HCT116 (cell line): ENCODE measurements around the gene ATF5. TPM values are rescaled to one million over a fixed set of nuclear protein-coding genes. Genes with fewer than 3 reads are reported as not detected.

Experiments used
- ATAC-seq: fragments of 200-7000 bp; cut with Tn5 transposase; 2 replicates; pipeline ENCODE4 v1.9.1; 2020; ENCODE audit warnings: mild to moderate bottlenecking, moderate library complexity
- BruUV-seq: library from RNA; stranded (reverse); fragments of 400-500 nt; replicated peaks from 2 replicates; lab custom pipeline; 2021; lab: Mats Ljungman, UMichigan
- CTCF ChIA-PET: fragments of 300-600 bp; sonication (Branson Sonifier 250); formaldehyde crosslinking; loops from one replicate; lab custom pipeline; 2021; ENCODE audit warnings: antibody characterized with exemption; lab: Charles Lee
- POLR2A ChIA-PET: fragments of 300-600, 350-600 bp; sonication (Branson Sonifier 250); formaldehyde crosslinking; loops from one replicate; lab custom pipeline; 2021; ENCODE audit warnings: antibody characterized with exemption; lab: Charles Lee
- RAD21 ChIA-PET, 2 experiments: fragments of 300-600 bp; sonication (Branson Sonifier 250); formaldehyde crosslinking; loops; one replicate each; lab custom pipeline; 2023; ENCODE audit warnings: low total read pairs in 2 of 2; ENCODE audit not compliant: uncharacterized antibody in 2 of 2, unreplicated experiment in 2 of 2, low non-redundant PET in 1 of 2; lab: Charles Lee
- DNase-seq: peaks from one replicate; pipeline ENCODE4 v3.0.0-alpha.2; 2010; ENCODE audit warnings: low read depth, low spot score
- H2AFZ ChIP-seq: fragments of 200-600 bp; shearing (Covaris generic), sonication (generic); 2 replicates; pipeline ENCODE4 v1.6.1; 2017; ENCODE audit warnings: low read depth, mixed run types, mixed read lengths, antibody characterized with exemption, low read length; ENCODE audit not compliant: poor library complexity, severe bottlenecking
- H3K27ac ChIP-seq: 2 replicates; pipeline ENCODE4 v1.5.1; 2012; ENCODE audit warnings: low read depth, low read length
- H3K27me3 ChIP-seq: fragments of 200-600 bp; sonication (generic); 2 replicates; pipeline ENCODE4 v1.6.1; 2016; ENCODE audit warnings: mixed run types, low read length, mixed read lengths; ENCODE audit not compliant: insufficient read depth
- H3K36me3 ChIP-seq, 2 experiments: fragments of 200-500 bp in 1 of 2; fragments of 200-600 bp in 1 of 2; sonication (Bioruptor generic) in 1 of 2; sonication (generic) in 1 of 2; 2 replicates each; pipeline versions ENCODE4 v1.5.1 to v1.6.1; 2014 to 2016; ENCODE audit warnings: low read length in 2 of 2, inconsistent platforms in 1 of 2, mixed read lengths in 1 of 2, mixed run types in 1 of 2; ENCODE audit not compliant: insufficient read depth in 2 of 2, control insufficient read depth in 1 of 2
- H3K4me1 ChIP-seq, 2 experiments: fragments of 200-600 bp in 1 of 2; sonication (generic) in 1 of 2; 2 replicates each; pipeline versions ENCODE4 v1.5.1 to v1.6.1; 2012 to 2017; ENCODE audit warnings: low read length in 2 of 2, inconsistent platforms in 1 of 2, mild to moderate bottlenecking in 1 of 2, mixed read lengths in 1 of 2, mixed run types in 1 of 2, moderate library complexity in 1 of 2; ENCODE audit not compliant: insufficient read depth in 2 of 2, control insufficient read depth in 1 of 2
- H3K4me2 ChIP-seq: fragments of 200-600 bp; sonication (generic); 2 replicates; pipeline ENCODE4 v1.6.1; 2017; ENCODE audit warnings: mixed run types, low read length, mixed read lengths
- H3K4me3 ChIP-seq, 2 experiments: fragments of 200-600 bp in 1 of 2; sonication (generic) in 1 of 2; replicated peaks in 1 of 2; 2 replicates each; pipeline ENCODE4 v1.5.1; 2011 to 2016; ENCODE audit warnings: low read length in 2 of 2, control low read depth in 1 of 2, low read depth in 1 of 2, mild to moderate bottlenecking in 1 of 2, mixed read lengths in 1 of 2, mixed run types in 1 of 2
- H3K79me2 ChIP-seq: fragments of 200-600 bp; sonication (generic); 2 replicates; pipeline ENCODE4 v1.6.1; 2017; ENCODE audit warnings: mild to moderate bottlenecking, mixed run types, low read length, moderate library complexity, mixed read lengths; ENCODE audit not compliant: insufficient read depth
- H3K9ac ChIP-seq: fragments of 200-600 bp; sonication (generic); 2 replicates; pipeline ENCODE4 v1.6.1; 2016; ENCODE audit warnings: low read length, mixed read lengths
- H3K9me2 ChIP-seq: fragments of 200-600 bp; sonication (generic), shearing (Covaris generic); 2 replicates; pipeline ENCODE4 v1.6.1; 2017; ENCODE audit warnings: mixed run types, mild to moderate bottlenecking, moderate library complexity; ENCODE audit not compliant: insufficient read depth
- H3K9me3 ChIP-seq, 2 experiments: fragments of 200-500 bp in 1 of 2; fragments of 200-600 bp in 1 of 2; sonication (Bioruptor generic) in 1 of 2; sonication (generic) in 1 of 2; 2 replicates each; pipeline ENCODE4 v1.6.1; 2014 to 2017; ENCODE audit warnings: low read length in 2 of 2, mixed read lengths in 2 of 2, inconsistent platforms in 1 of 2, low read depth in 1 of 2, mild to moderate bottlenecking in 1 of 2, mixed run types in 1 of 2, moderate library complexity in 1 of 2; ENCODE audit not compliant: control insufficient read depth in 1 of 2, insufficient read depth in 1 of 2
- H4K20me1 ChIP-seq: fragments of 200-600 bp; sonication (generic), shearing (Covaris generic); 2 replicates; pipeline ENCODE4 v1.6.1; 2017; ENCODE audit warnings: mixed run types, mild to moderate bottlenecking, moderate library complexity; ENCODE audit not compliant: insufficient read depth
- CEBPB ChIP-seq: IDR thresholded peaks from 2 replicates; pipeline ENCODE4 v1.6.1; 2012; ENCODE audit warnings: low read depth
- EGR1 ChIP-seq: IDR thresholded peaks from 2 replicates; pipeline ENCODE4 v1.6.1; 2012; ENCODE audit warnings: low read depth
- ELF1 ChIP-seq: IDR thresholded peaks from 2 replicates; pipeline ENCODE4 v1.6.1; 2012; ENCODE audit warnings: low read depth, borderline replicate concordance
- POLR2A ChIP-seq: IDR thresholded peaks from 2 replicates; pipeline ENCODE4 v1.7.0; 2011; ENCODE audit warnings: borderline replicate concordance; ENCODE audit not compliant: insufficient read depth, insufficient read length; ENCODE audit errors: extremely low read depth
- RAD21 ChIP-seq: IDR thresholded peaks from 2 replicates; pipeline ENCODE4 v1.6.1; 2012; ENCODE audit warnings: low read depth, mild to moderate bottlenecking
- SIN3A ChIP-seq: IDR thresholded peaks from 2 replicates; pipeline ENCODE4 v1.6.1; 2012; ENCODE audit warnings: low read depth
- SP1 ChIP-seq: IDR thresholded peaks from 2 replicates; pipeline ENCODE4 v1.6.1; 2012; ENCODE audit warnings: low read depth
- SRF ChIP-seq: IDR thresholded peaks from 2 replicates; pipeline ENCODE4 v1.6.1; 2012; ENCODE audit warnings: low read depth
- YY1 ChIP-seq: IDR thresholded peaks from 2 replicates; pipeline ENCODE4 v1.6.1; 2011; ENCODE audit warnings: low read length, low read depth, moderate library complexity, mild to moderate bottlenecking; ENCODE audit not compliant: insufficient replicate concordance; ENCODE audit errors: extremely low read depth
- ZFX ChIP-seq: fragments of 450-650 bp; IDR thresholded peaks from 2 replicates; pipeline ENCODE4 v1.6.1; 2017
- ZNF274 ChIP-seq: fragments of 200-500 bp; sonication (Bioruptor generic); IDR thresholded peaks from 2 replicates; pipeline ENCODE4 v1.6.1; 2014; ENCODE audit warnings: mild to moderate bottlenecking, low read depth, low read length, inconsistent platforms
- intact Hi-C: fragments of 100-400 bp; cut with micrococcal nuclease; formaldehyde crosslinking; loops from 2 replicates; pipeline ENCODE4 v1.10.0; 2022
- total RNA-seq: library from RNA; stranded (reverse); gene quantifications from one replicate; pipeline ENCODE4 v1.2.1, GENCODE V29; 2021; ENCODE audit not compliant: unreplicated experiment
- TF ChIP-seq, protein P1 (sequence below), 3 experiments: fragments of 200-600 bp in 1 of 3; sonication (generic) in 1 of 3; IDR thresholded peaks in 2 of 3; conservative IDR thresholded peaks in 1 of 3; 2 replicates each; pipeline ENCODE4 v1.5.1; 2012 to 2017; ENCODE audit warnings: low read depth in 2 of 3, low read length in 2 of 3, antibody characterized with exemption in 1 of 3, borderline replicate concordance in 1 of 3, control low read depth in 1 of 3, mild to moderate bottlenecking in 1 of 3, mixed read lengths in 1 of 3, mixed run types in 1 of 3, moderate library complexity in 1 of 3; ENCODE audit not compliant: insufficient read depth in 1 of 3
- TF ChIP-seq, protein P2 (sequence below): IDR thresholded peaks from 2 replicates; pipeline ENCODE4 v1.6.1; 2012
- TF ChIP-seq, protein P3 (sequence below): IDR thresholded peaks from 2 replicates; pipeline ENCODE4 v1.6.1; 2011; ENCODE audit warnings: mild to moderate bottlenecking, low read length, moderate library complexity; ENCODE audit not compliant: insufficient replicate concordance; ENCODE audit errors: extremely low read depth

Gene ATF5
- total RNA-seq, 1 experiment from 2014 or later, result 28.2 TPM

GRCh38 chr19:49952906-49953305 is 23.9 kb downstream of the ATF5 start:
- POLR2A ChIA-PET, result no interaction called here

DNA sequence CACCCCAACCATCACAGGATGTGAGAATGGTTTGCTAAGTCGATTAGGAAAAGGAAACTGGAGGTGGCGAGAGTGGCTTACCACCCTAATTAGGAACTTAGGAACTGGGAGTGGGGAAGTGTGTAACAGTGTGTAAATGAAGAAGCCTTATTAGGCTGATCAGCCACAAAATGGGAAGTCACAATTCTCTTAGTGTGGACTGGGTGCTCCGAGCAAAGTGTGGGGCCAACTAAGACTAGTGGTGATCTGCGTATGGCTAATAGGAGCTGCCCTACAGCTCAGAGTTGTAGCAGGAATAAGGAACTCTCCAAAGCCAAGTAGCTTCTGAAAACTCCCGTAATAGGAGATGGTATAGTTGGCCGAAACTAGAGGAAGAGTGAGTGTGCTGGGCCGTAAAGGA is 24.4 kb downstream of the ATF5 start:
- ATAC-seq (no peak), DNase-seq (no peak)
- no peak overlapping the region for H3K4me3 ChIP-seq
- H3K27ac ChIP-seq, result no peak overlapping the region
- intact Hi-C loops, result no loop called here
- POLR2A ChIA-PET, result interaction anchor here (1.3 kb wide), 1 partner anchor 24 kb away, joined by 4 read pairs; the partner anchor contains the start of genes ATF5 and NUP62
- BruUV-seq, result no TSS peak
- H3K9me3 ChIP-seq, result no peaks in the 10 kb centered on the region
- H4K20me1 ChIP-seq, result no peaks in the 10 kb centered on the region
- H3K9ac ChIP-seq, result no peak overlapping the region
- no peaks in the 10 kb centered on the region for H3K79me2 ChIP-seq
- no peak overlapping the region for H3K4me2 ChIP-seq
- RAD21 ChIA-PET, result no interaction called here
- no peaks in the 10 kb centered on the region for H3K9me2 ChIP-seq
- H3K4me1 ChIP-seq, result 0 out of 4 replicates have a peak, but pooled peaks cover 0 to 7% of the 10 kb centered on the region in 2 experiments
- no peak overlapping the region for H2AFZ ChIP-seq
- H3K27me3 ChIP-seq, result no peaks in the 10 kb centered on the region
- no peaks in the 10 kb centered on the region for H3K36me3 ChIP-seq
- CTCF ChIA-PET, result no interaction called here
- TF ChIP-seq ELF1, result no peak
- TF ChIP-seq ZNF274, result no peak
- TF ChIP-seq RAD21, result no peak
- TF ChIP-seq, protein P1, sequence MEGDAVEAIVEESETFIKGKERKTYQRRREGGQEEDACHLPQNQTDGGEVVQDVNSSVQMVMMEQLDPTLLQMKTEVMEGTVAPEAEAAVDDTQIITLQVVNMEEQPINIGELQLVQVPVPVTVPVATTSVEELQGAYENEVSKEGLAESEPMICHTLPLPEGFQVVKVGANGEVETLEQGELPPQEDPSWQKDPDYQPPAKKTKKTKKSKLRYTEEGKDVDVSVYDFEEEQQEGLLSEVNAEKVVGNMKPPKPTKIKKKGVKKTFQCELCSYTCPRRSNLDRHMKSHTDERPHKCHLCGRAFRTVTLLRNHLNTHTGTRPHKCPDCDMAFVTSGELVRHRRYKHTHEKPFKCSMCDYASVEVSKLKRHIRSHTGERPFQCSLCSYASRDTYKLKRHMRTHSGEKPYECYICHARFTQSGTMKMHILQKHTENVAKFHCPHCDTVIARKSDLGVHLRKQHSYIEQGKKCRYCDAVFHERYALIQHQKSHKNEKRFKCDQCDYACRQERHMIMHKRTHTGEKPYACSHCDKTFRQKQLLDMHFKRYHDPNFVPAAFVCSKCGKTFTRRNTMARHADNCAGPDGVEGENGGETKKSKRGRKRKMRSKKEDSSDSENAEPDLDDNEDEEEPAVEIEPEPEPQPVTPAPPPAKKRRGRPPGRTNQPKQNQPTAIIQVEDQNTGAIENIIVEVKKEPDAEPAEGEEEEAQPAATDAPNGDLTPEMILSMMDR (IDR thresholded peaks at IDR 0.05 in 2 of 3, conservative IDR thresholded peaks at IDR 0.05 in 1 of 3; ENCODE audit: borderline replicate concordance in 1 of 3, insufficient read depth in 1 of 3, low read depth in 2 of 3, low read length in 2 of 3), result no peak
- no peak for TF ChIP-seq EGR1
- TF ChIP-seq YY1, result no peak
- TF ChIP-seq, protein P2, sequence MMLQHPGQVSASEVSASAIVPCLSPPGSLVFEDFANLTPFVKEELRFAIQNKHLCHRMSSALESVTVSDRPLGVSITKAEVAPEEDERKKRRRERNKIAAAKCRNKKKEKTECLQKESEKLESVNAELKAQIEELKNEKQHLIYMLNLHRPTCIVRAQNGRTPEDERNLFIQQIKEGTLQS, result no peak

More at GRCh38 chr19:49952906-49953305, 23.9 kb downstream of the ATF5 start:
- no peak overlapping the region for H3K9ac ChIP-seq
- no TSS peak for BruUV-seq
- no peak overlapping the region for H3K4me2 ChIP-seq
- 0 out of 4 replicates have a peak, but pooled peaks cover 0 to 7% of the 10 kb centered on the region in 2 experiments for H3K4me1 ChIP-seq
- H3K79me2 ChIP-seq, result no peaks in the 10 kb centered on the region
- H3K27me3 ChIP-seq, result no peaks in the 10 kb centered on the region
- no peaks in the 10 kb centered on the region for H3K9me2 ChIP-seq
- no peaks in the 10 kb centered on the region for H3K36me3 ChIP-seq
- ChIA-PET CTCF (no interaction called here), RAD21 (no interaction called here)
- no peak for TF ChIP-seq ELF1
- TF ChIP-seq, protein P3, sequence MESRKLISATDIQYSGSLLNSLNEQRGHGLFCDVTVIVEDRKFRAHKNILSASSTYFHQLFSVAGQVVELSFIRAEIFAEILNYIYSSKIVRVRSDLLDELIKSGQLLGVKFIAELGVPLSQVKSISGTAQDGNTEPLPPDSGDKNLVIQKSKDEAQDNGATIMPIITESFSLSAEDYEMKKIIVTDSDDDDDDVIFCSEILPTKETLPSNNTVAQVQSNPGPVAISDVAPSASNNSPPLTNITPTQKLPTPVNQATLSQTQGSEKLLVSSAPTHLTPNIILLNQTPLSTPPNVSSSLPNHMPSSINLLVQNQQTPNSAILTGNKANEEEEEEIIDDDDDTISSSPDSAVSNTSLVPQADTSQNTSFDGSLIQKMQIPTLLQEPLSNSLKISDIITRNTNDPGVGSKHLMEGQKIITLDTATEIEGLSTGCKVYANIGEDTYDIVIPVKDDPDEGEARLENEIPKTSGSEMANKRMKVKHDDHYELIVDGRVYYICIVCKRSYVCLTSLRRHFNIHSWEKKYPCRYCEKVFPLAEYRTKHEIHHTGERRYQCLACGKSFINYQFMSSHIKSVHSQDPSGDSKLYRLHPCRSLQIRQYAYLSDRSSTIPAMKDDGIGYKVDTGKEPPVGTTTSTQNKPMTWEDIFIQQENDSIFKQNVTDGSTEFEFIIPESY, result no peak
- TF ChIP-seq SRF, result no peak
- no peak for TF ChIP-seq EGR1
- TF ChIP-seq CEBPB, result no peak
- TF ChIP-seq ZFX, result no peak
- TF ChIP-seq POLR2A, result no peak
- TF ChIP-seq SP1, result no peak
- TF ChIP-seq ZNF274, result no peak
- TF ChIP-seq SIN3A, result no peak
- H4K20me1 ChIP-seq, result no peaks in the 10 kb centered on the region
- H3K4me3 ChIP-seq, result no peak overlapping the region
- intact Hi-C loops, result no loop called here
- DNase-seq, result no peak
- H3K27ac ChIP-seq, result no peak overlapping the region
- H2AFZ ChIP-seq, result no peak overlapping the region
- ATAC-seq, result no peak
- no peaks in the 10 kb centered on the region for H3K9me3 ChIP-seq
